Measurements from ENCODE around the gene SEC16A. TPM values are rescaled to one million over a fixed set of nuclear protein-coding genes. Genes with fewer than 3 reads are reported as not detected.

Gene SEC16A
- total RNA-seq, 1 donor from 2014 or later, result 89.9 TPM

DNA sequence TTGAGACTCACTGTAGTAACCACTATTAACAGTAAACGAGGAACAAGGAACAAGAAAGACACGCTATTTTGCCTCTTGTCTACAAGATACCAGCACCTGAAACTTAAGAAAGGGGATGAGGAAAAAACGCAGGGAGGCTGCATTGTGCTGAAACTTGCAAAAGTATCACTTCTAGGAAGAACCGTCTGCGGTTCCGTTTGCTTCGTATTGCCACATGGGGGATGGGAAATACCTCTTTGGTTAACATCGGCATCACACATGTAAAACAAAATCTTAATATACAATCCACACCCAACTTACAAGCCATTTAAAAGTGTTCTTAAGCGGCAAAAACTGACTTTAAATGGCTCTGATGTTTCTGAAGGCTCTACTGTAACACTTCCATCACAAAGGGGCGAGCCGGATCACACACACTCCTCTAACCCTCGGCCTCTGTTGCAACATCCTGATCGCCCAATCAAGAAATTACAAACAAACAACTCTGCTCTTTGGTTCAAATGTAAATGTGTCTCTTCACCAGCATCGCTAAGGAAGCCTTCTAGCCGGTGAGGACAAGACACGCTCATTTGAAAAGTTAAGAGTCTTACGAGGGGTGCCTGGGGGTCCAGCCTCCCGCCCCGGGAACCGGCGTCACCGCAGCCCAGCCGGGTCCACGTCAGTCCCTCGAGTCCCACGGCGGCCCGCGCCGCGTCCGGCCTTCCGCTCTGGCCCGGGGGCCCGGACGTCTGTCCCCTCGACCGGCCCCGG, 621 bp downstream of the SEC16A start:
- Mint-ChIP-seq H3K27me3 (ENCODE audit: low read depth) (no peaks in the 10 kb centered on the region), H3K27ac (peak overlapping the region; percentile 92), H3K36me3 (peaks cover 4% of the 10 kb centered on the region), H3K4me1 (peaks cover 24% of the 10 kb centered on the region), H3K4me3 (peak overlapping the region; percentile 94), H3K9me3 (no peaks in the 10 kb centered on the region)
- TF ChIP-seq, protein P1, sequence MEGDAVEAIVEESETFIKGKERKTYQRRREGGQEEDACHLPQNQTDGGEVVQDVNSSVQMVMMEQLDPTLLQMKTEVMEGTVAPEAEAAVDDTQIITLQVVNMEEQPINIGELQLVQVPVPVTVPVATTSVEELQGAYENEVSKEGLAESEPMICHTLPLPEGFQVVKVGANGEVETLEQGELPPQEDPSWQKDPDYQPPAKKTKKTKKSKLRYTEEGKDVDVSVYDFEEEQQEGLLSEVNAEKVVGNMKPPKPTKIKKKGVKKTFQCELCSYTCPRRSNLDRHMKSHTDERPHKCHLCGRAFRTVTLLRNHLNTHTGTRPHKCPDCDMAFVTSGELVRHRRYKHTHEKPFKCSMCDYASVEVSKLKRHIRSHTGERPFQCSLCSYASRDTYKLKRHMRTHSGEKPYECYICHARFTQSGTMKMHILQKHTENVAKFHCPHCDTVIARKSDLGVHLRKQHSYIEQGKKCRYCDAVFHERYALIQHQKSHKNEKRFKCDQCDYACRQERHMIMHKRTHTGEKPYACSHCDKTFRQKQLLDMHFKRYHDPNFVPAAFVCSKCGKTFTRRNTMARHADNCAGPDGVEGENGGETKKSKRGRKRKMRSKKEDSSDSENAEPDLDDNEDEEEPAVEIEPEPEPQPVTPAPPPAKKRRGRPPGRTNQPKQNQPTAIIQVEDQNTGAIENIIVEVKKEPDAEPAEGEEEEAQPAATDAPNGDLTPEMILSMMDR (IDR thresholded peaks at IDR 0.05; ENCODE audit: unreplicated experiment), result no peak
- DNase-seq (ENCODE audit: low spot score in 2 of 2, unreplicated experiment in 2 of 2), result peak in 1 of 2 experiments; percentile 50

DNA sequence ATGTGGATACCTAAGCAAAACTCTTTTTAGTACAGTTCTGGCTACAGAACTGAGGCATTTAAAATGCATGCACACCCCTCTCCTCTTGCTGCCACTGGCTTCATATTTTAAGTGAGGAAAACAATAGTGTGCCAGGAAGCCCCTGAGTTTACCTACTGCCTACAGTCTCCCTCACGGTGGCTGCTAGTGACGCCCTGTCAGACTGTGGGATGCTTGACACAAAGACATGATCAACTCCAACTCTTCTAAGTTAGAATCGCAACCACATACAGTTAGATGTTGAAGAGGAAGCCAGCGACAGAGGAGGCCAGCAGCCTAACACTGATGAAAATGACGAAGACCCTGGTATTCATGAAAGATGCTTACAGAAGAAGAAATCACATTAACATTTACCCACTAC, 1.3 kb downstream of the SEC16A start:
- no peak for DNase-seq (ENCODE audit: low spot score in 2 of 2, unreplicated experiment in 2 of 2)
- peaks cover 4% of the 10 kb centered on the region for H3K36me3 Mint-ChIP-seq
- peaks cover 24% of the 10 kb centered on the region for H3K4me1 Mint-ChIP-seq
- no peaks in the 10 kb centered on the region for H3K9me3 Mint-ChIP-seq
- H3K27me3 Mint-ChIP-seq (ENCODE audit: low read depth), result no peaks in the 10 kb centered on the region
- peak overlapping the region; percentile 94 for H3K4me3 Mint-ChIP-seq
- peak overlapping the region; percentile 92 for H3K27ac Mint-ChIP-seq
- TF ChIP-seq, protein P1 (IDR thresholded peaks at IDR 0.05; ENCODE audit: unreplicated experiment), result no peak

DNA sequence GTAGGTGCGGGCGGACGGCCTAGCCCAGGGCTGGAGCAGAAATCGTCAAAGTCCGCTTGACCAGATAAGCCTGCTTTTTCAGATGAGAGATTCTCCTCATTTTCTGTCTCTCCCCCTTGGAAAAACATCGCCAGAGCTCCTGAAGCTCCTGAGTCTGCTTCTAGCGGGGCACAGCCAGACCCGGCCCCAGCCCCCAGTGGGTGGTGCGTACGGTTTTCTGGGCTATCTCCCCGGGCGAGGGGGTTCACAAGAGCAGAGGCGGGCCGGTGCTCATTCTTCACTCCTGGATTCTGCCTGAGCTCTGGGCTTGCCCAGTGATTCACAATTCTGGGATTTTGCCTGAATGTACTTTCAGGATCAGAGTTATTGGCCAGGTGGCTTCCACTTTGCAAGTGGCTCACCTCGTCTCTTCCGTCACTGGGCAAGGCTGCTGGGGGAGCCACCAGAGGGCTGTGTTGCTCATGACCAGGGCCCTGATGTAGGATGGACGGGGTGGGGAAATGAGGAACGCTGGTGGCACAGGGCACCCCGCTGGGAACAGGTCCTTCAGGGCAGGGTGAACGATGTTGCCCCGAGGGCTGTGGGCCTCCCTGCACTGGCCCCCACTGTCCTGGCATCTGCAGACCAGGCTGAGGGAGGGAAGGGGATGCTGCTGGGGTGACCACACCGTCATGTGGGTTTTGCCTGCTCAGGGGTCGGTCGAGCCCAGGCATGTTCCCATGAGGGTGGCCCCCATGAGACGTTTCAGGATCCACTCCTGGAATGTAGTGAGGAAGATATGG, 6.3 kb downstream of the SEC16A start:
- no peak for DNase-seq (ENCODE audit: low spot score in 2 of 2, unreplicated experiment in 2 of 2)
- peaks cover 11% of the 10 kb centered on the region for H3K4me1 Mint-ChIP-seq
- H3K9me3 Mint-ChIP-seq, result no peaks in the 10 kb centered on the region
- H3K27ac Mint-ChIP-seq, result no peak overlapping the region
- no peak overlapping the region for H3K4me3 Mint-ChIP-seq
- no peaks in the 10 kb centered on the region for H3K27me3 Mint-ChIP-seq (ENCODE audit: low read depth)
- peaks cover 17% of the 10 kb centered on the region for H3K36me3 Mint-ChIP-seq
- TF ChIP-seq, protein P1 (IDR thresholded peaks at IDR 0.05; ENCODE audit: unreplicated experiment), result no peak

DNA sequence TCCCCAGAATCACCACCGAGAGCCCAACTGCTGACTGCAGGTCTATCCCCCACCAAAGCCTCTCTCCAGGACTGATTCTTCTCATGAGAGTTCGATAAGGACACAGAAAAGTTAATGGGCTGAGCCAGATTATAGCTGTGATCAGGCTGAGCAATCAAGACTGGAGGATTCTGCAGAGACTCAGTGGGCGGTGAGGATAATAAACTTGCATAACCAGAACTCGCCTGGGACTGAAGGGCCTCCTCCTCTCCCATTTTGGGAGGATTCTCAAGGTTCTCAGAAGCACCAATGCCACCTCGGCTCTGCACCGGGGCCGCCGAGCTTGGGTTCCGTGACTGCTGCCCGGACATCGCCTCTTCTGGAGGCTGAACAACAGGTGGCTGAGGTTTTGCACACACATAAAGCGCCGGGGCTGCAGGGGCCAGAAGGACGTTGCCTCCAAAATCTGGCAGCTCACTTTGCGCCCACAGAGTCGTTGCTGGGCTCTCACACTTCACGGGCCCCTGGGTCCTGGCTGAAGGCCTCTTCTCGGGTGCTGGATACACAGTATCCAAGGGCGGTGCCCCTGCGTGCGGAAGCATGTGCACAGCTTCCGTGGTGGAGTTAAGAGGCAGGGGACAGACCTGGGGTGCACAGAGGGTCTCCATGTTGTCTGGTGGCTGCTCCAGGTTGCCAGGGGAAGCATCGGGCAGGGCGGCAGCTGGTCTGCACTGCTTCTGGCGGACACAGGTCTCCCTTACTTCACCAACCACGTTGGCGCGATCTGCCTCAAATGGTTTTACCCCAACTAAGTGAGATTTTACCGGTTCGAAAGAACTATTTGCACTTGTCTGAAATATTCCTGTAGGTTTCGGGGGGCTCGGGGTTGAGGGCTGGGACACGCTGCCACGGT, 7.6 kb downstream of the SEC16A start:
- peaks cover 20% of the 10 kb centered on the region for H3K36me3 Mint-ChIP-seq
- peaks cover 4% of the 10 kb centered on the region for H3K4me1 Mint-ChIP-seq
- DNase-seq (ENCODE audit: low spot score in 2 of 2, unreplicated experiment in 2 of 2), result no peak
- no peaks in the 10 kb centered on the region for H3K9me3 Mint-ChIP-seq
- TF ChIP-seq, protein P1 (IDR thresholded peaks at IDR 0.05; ENCODE audit: unreplicated experiment), result no peak
- H3K27ac Mint-ChIP-seq, result no peak overlapping the region
- H3K27me3 Mint-ChIP-seq (ENCODE audit: low read depth), result no peaks in the 10 kb centered on the region
- no peak overlapping the region for H3K4me3 Mint-ChIP-seq

DNA sequence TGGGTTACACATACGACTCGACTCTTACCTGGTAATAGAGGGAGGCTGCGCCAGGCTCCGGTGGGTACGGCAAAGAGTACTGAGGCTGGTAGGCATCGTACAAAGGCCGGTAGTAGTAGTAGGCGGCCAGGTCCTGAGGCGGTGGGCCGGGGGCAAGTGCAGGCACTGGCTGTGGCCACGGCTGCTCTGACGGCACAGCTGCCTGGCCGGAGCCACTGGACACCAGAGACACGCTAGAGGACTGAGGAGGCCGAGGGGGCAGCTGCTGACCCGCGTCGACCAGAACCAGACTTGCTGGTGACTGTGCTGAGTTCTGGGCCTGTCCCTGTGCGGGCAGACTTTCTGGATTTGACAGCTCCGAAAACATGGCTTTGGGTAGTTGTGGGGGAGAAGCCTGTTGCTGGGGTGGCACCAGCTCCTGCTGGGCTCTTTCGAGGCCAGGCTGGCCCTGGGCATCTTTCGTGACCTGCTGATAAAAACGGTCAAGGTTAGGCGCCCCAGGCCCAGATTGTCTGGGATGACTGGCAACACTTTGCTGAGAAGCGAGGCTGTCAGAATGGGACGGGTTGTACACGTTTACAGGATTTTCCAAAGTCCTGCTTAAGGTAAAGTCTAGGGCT, 8.7 kb downstream of the SEC16A start:
- Mint-ChIP-seq H3K4me3 (no peak overlapping the region), H3K27me3 (ENCODE audit: low read depth) (no peaks in the 10 kb centered on the region), H3K4me1 (no peaks in the 10 kb centered on the region), H3K27ac (no peak overlapping the region), H3K36me3 (peaks cover 20% of the 10 kb centered on the region), H3K9me3 (no peaks in the 10 kb centered on the region)
- DNase-seq (ENCODE audit: low spot score in 2 of 2, unreplicated experiment in 2 of 2), result no peak
- TF ChIP-seq, protein P1 (IDR thresholded peaks at IDR 0.05; ENCODE audit: unreplicated experiment), result no peak

All from mesothelial cell of epicardium (in vitro differentiated cells).